Stimulated activated CD4-positive, alpha-beta T cell treated with anti-CD3 and anti-CD28 coated beads, Interleukin-15, amount 100 ng/mL, for 48 hours (primary cell): Measurements from ENCODE around the gene ERICH4.
"Not testable (repeated sequence)": the region's sequence is repeated elsewhere in the genome, so short reads cannot be mapped to it uniquely, and the experiment has no call there.

Experiments
- DNase-seq, 2 donors: peaks; one replicate each; pipeline ENCODE4 v3.0.0-alpha.2; 2020; ENCODE audit warnings: low read depth in 2 of 2

Gene ERICH4

GRCh38 chr19:41435376-41435775 is 7.6 kb upstream of the ERICH4 start:
- DNase-seq = not testable (repeated sequence)

- DNase-seq = no peak
These were observed 6.9 kb upstream of the ERICH4 start for GRCh38 chr19:41435936-41436673.

- DNase-seq = no peak
These were observed 6.3 kb upstream of the ERICH4 start for GRCh38 chr19:41436674-41436951.

GRCh38 chr19:41437944-41438574 is 4.9 kb upstream of the ERICH4 start:
- DNase-seq = no peak

GRCh38 chr19:41439441-41440222 is 3.3 kb upstream of the ERICH4 start, which contains the start of gene DMAC2:
Gene DMAC2 (minus strand): TSS chr19:41439912. CDS start chr19:41439899, 13 bp downstream.
- DNase-seq = peak; percentile 95 to 96

GRCh38 chr19:41441321-41441945 is 1.5 kb upstream of the ERICH4 start:
- no peak for DNase-seq

- DNase-seq = no peak
These were observed 978 bp downstream of the ERICH4 start for GRCh38 chr19:41443813-41444455.

GRCh38 chr19:41445575-41445974 is 2.6 kb downstream of the ERICH4 start:
- DNase-seq = no peak

- DNase-seq = no peak
These were observed 4.9 kb downstream of the ERICH4 start for GRCh38 chr19:41447732-41448332.

- DNase-seq = peak; percentile 43 to 59
These were observed 6.3 kb downstream of the ERICH4 start for GRCh38 chr19:41449079-41449864.

- DNase-seq = no peak
These were observed 6.9 kb downstream of the ERICH4 start for GRCh38 chr19:41449865-41450178.

GRCh38 chr19:41452584-41453275 is 9.8 kb downstream of the ERICH4 start:
- no peak for DNase-seq

- no peak for DNase-seq
These were observed 13.0 kb downstream of the ERICH4 start for GRCh38 chr19:41455936-41456335.

- DNase-seq = no peak
These were observed 13.5 kb downstream of the ERICH4 start for GRCh38 chr19:41456342-41456918.

GRCh38 chr19:41457241-41457640 is 14.3 kb downstream of the ERICH4 start:
- DNase-seq = no peak

- DNase-seq = no peak
These were observed 19.5 kb downstream of the ERICH4 start for GRCh38 chr19:41462497-41462896.

GRCh38 chr19:41463257-41464256 is 20.6 kb downstream of the ERICH4 start:
- not testable (repeated sequence) for DNase-seq

GRCh38 chr19:41476583-41476982 is 33.6 kb downstream of the ERICH4 start:
- no peak for DNase-seq

- DNase-seq = no peak
These were observed 35.2 kb downstream of the ERICH4 start for GRCh38 chr19:41478171-41478570.
